Endothelial cell of hepatic sinusoid (primary cell): ENCODE data around the gene RICTOR.

Experiments
- in situ Hi-C: cut with HindIII; loops from 2 replicates; pipeline ENCODE4 v1.10.0; 2017; ENCODE audit warnings: low sequenced_read_pairs

RICTOR gene

GRCh38 chr5:38940230-38940858, 133.9 kb downstream of the RICTOR start:
- in situ Hi-C loops: no loop called here

- in situ Hi-C loops: no loop called here
Measured at GRCh38 chr5:38938973-38939372, 135.2 kb downstream of the RICTOR start.

- in situ Hi-C loops: no loop called here
Measured at GRCh38 chr5:38938424-38938823, 135.8 kb downstream of the RICTOR start.

GRCh38 chr5:38936269-38936668, 137.9 kb downstream of the RICTOR start:
- in situ Hi-C loops: no loop called here

- in situ Hi-C loops: no loop called here
Measured at GRCh38 chr5:38935437-38935836, 138.8 kb downstream of the RICTOR start.

GRCh38 chr5:38932854-38933408, 141.3 kb downstream of the RICTOR start:
- in situ Hi-C loops: no loop called here

GRCh38 chr5:38931731-38932130, 142.5 kb downstream of the RICTOR start:
- in situ Hi-C loops: no loop called here

- in situ Hi-C loops: no loop called here
Measured at GRCh38 chr5:38929838-38930237, 144.4 kb downstream of the RICTOR start.

GRCh38 chr5:38927470-38927869, 146.7 kb downstream of the RICTOR start:
- in situ Hi-C loops: no loop called here

- in situ Hi-C loops: no loop called here
Measured at GRCh38 chr5:38926121-38926520, 148.1 kb downstream of the RICTOR start.

GRCh38 chr5:38925154-38925925, 148.9 kb downstream of the RICTOR start:
- in situ Hi-C loops: no loop called here

- in situ Hi-C loops: loop anchor here (5.0 kb wide), 1 partner anchor 87 kb away; no protein-coding TSS in a partner anchor
Measured at GRCh38 chr5:38923661-38924451, 150.3 kb downstream of the RICTOR start.

GRCh38 chr5:38922199-38922598, 152.0 kb downstream of the RICTOR start:
- in situ Hi-C loops: loop anchor here (5.0 kb wide), 1 partner anchor 85 kb away; no protein-coding TSS in a partner anchor

GRCh38 chr5:38921174-38921573, 153.0 kb downstream of the RICTOR start:
- in situ Hi-C loops: loop anchor here (5.0 kb wide), 1 partner anchor 84 kb away; no protein-coding TSS in a partner anchor

GRCh38 chr5:38916802-38917201, 157.4 kb downstream of the RICTOR start:
- in situ Hi-C loops: no loop called here

GRCh38 chr5:38913714-38914113, 160.5 kb downstream of the RICTOR start:
- in situ Hi-C loops: no loop called here

- in situ Hi-C loops: no loop called here
Measured at GRCh38 chr5:38911933-38912332, 162.3 kb downstream of the RICTOR start.

GRCh38 chr5:38906503-38906902, 167.7 kb downstream of the RICTOR start:
- in situ Hi-C loops: no loop called here

- in situ Hi-C loops: no loop called here
Measured at GRCh38 chr5:38905516-38905915, 168.7 kb downstream of the RICTOR start.

- in situ Hi-C loops: no loop called here
Measured at GRCh38 chr5:38899936-38900335, 174.3 kb downstream of the RICTOR start.

GRCh38 chr5:38896760-38897159, 177.4 kb downstream of the RICTOR start:
- in situ Hi-C loops: no loop called here
